Progenitor cell of endocrine pancreas (in vitro differentiated cells): Measurements from ENCODE around the gene E2F1. TPM values are rescaled to one million over a fixed set of nuclear protein-coding genes. Genes with fewer than 3 reads are reported as not detected.

Experiments
- DNase-seq: peaks from one replicate; pipeline ENCODE4 v3.0.0; 2021; ENCODE audit warnings: low spot score; ENCODE audit not compliant: unreplicated experiment
- H3K27ac Mint-ChIP-seq: 2 replicates; pipeline ENCODE4 v1.8.0; 2021; ENCODE audit warnings: mild to moderate bottlenecking, moderate library complexity, mixed read lengths
- H3K27me3 Mint-ChIP-seq: 2 replicates; pipeline ENCODE4 v1.8.0; 2021; ENCODE audit warnings: mixed read lengths
- H3K36me3 Mint-ChIP-seq: 2 replicates; pipeline ENCODE4 v1.8.0; 2022; ENCODE audit warnings: mixed read lengths; ENCODE audit not compliant: insufficient read depth
- H3K4me1 Mint-ChIP-seq: 2 replicates; pipeline ENCODE4 v1.8.0; 2021; ENCODE audit warnings: low read depth, mixed read lengths
- H3K4me3 Mint-ChIP-seq: 2 replicates; pipeline ENCODE4 v1.8.0; 2021; ENCODE audit warnings: low read depth, mild to moderate bottlenecking, moderate library complexity, mixed read lengths
- H3K9me3 Mint-ChIP-seq: 2 replicates; pipeline ENCODE4 v1.8.0; 2021; ENCODE audit warnings: low read depth, mixed read lengths
- total RNA-seq: library from RNA; stranded (reverse); gene quantifications from 2 replicates; pipeline ENCODE4 v1.2.1, GENCODE V29; 2021
- TF ChIP-seq, protein P1 (sequence below): fragments of 200-600 bp; sonication (generic); IDR thresholded peaks from one replicate; pipeline ENCODE4 v1.5.0; 2021; ENCODE audit warnings: antibody characterized with exemption, mild to moderate bottlenecking; ENCODE audit not compliant: unreplicated experiment

The E2F1 gene
- total RNA-seq, 1 donor from 2014 or later: 26.5 TPM

GRCh38 chr20:33629979-33630378 lies 56.2 kb downstream of the E2F1 start:
- Mint-ChIP-seq H3K27ac (no peak overlapping the region), H3K27me3 (no peaks in the 10 kb centered on the region), H3K9me3 (no peaks in the 10 kb centered on the region), H3K4me1 (no peaks in the 10 kb centered on the region), H3K4me3 (no peak overlapping the region), H3K36me3 (peaks cover 45% of the 10 kb centered on the region)
- TF ChIP-seq, protein P1, sequence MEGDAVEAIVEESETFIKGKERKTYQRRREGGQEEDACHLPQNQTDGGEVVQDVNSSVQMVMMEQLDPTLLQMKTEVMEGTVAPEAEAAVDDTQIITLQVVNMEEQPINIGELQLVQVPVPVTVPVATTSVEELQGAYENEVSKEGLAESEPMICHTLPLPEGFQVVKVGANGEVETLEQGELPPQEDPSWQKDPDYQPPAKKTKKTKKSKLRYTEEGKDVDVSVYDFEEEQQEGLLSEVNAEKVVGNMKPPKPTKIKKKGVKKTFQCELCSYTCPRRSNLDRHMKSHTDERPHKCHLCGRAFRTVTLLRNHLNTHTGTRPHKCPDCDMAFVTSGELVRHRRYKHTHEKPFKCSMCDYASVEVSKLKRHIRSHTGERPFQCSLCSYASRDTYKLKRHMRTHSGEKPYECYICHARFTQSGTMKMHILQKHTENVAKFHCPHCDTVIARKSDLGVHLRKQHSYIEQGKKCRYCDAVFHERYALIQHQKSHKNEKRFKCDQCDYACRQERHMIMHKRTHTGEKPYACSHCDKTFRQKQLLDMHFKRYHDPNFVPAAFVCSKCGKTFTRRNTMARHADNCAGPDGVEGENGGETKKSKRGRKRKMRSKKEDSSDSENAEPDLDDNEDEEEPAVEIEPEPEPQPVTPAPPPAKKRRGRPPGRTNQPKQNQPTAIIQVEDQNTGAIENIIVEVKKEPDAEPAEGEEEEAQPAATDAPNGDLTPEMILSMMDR: no peak
- no peak for DNase-seq

DNA sequence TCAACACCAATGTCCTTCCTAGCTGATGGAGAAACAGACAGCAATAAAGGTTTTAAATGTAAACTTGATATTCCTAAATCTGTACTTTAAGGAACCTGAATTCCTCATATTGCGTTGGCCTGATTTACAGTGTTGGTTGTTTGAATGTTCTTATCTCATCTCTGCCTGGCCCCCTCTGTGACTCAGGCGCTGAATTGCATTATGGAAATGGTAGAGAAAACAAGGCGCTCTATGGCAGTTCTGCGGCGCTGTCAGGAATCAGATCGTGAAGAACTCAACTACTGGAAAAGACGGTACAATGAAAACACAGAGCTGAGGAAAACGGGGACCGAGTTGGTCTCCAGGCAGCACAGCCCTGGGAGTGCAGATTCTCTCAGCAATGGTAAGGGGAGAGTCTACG lies 56.7 kb downstream of the E2F1 start:
- H3K4me3 Mint-ChIP-seq: no peak overlapping the region
- no peaks in the 10 kb centered on the region for H3K27me3 Mint-ChIP-seq
- no peak overlapping the region for H3K27ac Mint-ChIP-seq
- DNase-seq: no peak
- no peaks in the 10 kb centered on the region for H3K9me3 Mint-ChIP-seq
- H3K36me3 Mint-ChIP-seq: peaks cover 46% of the 10 kb centered on the region
- TF ChIP-seq, protein P1: no peak
- H3K4me1 Mint-ChIP-seq: no peaks in the 10 kb centered on the region

GRCh38 chr20:33627577-33628216 lies 58.5 kb downstream of the E2F1 start:
- no peak overlapping the region for H3K27ac Mint-ChIP-seq
- no peaks in the 10 kb centered on the region for H3K4me1 Mint-ChIP-seq
- H3K4me3 Mint-ChIP-seq: no peak overlapping the region
- TF ChIP-seq, protein P1: no peak
- H3K9me3 Mint-ChIP-seq: no peaks in the 10 kb centered on the region
- no peaks in the 10 kb centered on the region for H3K27me3 Mint-ChIP-seq
- no peak for DNase-seq
- peaks cover 56% of the 10 kb centered on the region for H3K36me3 Mint-ChIP-seq

DNA sequence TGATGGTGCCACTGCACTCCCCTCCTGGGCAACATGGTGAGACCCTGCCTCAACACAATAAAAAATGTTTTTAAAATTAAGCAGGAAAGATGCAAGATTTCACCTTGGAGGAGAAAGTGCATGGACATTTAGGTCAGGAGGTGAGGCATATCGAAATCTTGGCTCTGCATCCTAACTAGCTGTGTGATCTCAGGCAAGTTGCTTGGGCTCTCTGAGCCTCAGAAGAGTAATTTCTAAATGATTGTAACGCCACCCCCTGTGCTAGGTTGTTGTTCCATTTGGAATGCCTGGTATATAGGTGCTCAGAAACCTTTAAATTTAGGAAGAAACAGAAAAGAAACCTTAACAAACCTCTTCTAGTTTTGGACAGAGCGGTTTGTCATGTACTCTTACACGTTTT lies 60.0 kb downstream of the E2F1 start:
- Mint-ChIP-seq H3K27ac (no peak overlapping the region), H3K9me3 (no peaks in the 10 kb centered on the region), H3K4me1 (no peaks in the 10 kb centered on the region), H3K4me3 (no peak overlapping the region), H3K27me3 (no peaks in the 10 kb centered on the region), H3K36me3 (peaks cover 52% of the 10 kb centered on the region)
- TF ChIP-seq, protein P1: no peak
- no peak for DNase-seq

Other genes starting within 250 kb of the E2F1 start
- 5.8 and 6.7 TPM in 2 replicates for gene SNTA1, start 242.6 kb downstream of the E2F1 start, total RNA-seq
- 51.3 and 58.1 TPM in 2 replicates for gene CBFA2T2, start 196.3 kb downstream of the E2F1 start, total RNA-seq
- gene C20orf144, start 24.1 kb downstream of the E2F1 start, total RNA-seq: 0.27 TPM in 1 of 2 replicates, not detected in the other
- gene ACTL10, start 19.4 kb downstream of the E2F1 start, total RNA-seq: 0.36 and 0.38 TPM in 2 replicates
- 68.3 and 74.6 TPM in 2 replicates for gene NECAB3, start 12.0 kb downstream of the E2F1 start, total RNA-seq
- gene PXMP4, start 33.9 kb upstream of the E2F1 start, total RNA-seq: 5.0 and 6.1 TPM in 2 replicates
- 8.0 and 8.3 TPM in 2 replicates for gene ZNF341, start 45.6 kb upstream of the E2F1 start, total RNA-seq
- 136 and 137 TPM in 2 replicates for gene CHMP4B, start 125.0 kb upstream of the E2F1 start, total RNA-seq